ENCODE results near the gene ARL8A.

ARL8A gene

DNA sequence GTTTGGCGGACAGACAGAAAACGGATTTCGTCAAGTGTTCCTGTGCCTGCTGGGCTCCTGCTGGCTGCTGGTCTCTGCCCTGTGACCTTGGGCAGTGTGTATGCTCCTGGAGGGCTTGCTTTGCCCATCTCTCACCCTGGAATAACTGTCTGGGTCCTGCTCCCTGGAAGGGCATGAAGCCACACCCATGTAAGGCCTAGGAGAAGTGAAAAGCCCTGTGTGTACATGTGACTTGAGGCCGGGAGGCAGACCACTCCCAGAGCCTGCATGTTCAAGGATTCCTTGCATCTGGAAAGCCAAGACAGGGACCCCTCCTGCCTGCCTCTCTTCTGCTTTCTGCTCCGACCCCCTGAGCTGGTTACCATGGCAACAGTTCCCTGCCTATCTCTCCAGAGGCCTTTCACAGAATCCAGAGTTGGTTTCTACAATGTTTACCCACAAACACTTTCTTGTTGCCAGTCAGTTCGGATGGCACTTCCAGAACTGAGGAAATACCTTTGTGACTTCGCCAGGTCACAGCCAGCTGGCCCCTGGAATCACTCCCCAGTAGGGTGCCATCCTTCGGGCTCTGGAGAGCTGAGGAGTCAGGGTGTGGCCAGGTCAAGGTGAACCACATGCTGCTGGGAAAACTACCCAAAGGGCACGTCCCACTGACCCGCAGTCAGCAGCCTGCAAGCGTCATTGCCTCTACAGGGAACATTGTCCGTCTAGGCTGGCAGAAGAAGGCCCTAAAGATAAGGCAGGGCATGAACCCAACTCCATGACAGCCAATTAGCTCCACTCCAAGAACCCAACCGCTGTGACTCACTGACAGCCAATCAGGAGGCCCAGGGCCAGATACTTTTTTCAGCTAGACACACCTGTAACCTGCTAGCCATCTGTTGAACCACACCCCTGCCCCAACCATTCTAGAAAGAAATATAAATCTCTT lies 36.5 kb downstream of the ARL8A start:
- DNase-seq: no peak

DNA sequence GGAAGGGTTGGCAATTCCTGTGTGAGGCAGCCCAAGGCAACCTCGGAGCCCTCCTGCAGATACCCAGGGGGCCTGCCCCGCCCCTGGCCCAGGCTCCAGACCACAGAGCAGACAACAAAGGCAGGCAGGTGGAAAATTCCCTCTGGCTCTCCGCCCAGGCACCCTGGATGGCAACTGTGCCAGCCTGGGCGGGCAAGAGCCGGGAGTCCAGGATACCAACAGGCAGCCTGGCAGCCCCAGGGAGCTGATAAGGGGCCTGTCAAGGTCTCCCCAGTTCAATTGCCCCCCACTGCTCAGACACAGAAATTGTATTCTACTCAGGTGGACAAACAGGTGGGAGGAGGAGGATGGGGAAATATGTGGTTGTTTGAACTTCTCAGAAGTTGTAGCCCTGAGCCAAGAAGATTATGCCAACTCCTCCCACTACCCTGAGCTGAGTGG lies 37.2 kb downstream of the ARL8A start:
- DNase-seq: no peak

DNA sequence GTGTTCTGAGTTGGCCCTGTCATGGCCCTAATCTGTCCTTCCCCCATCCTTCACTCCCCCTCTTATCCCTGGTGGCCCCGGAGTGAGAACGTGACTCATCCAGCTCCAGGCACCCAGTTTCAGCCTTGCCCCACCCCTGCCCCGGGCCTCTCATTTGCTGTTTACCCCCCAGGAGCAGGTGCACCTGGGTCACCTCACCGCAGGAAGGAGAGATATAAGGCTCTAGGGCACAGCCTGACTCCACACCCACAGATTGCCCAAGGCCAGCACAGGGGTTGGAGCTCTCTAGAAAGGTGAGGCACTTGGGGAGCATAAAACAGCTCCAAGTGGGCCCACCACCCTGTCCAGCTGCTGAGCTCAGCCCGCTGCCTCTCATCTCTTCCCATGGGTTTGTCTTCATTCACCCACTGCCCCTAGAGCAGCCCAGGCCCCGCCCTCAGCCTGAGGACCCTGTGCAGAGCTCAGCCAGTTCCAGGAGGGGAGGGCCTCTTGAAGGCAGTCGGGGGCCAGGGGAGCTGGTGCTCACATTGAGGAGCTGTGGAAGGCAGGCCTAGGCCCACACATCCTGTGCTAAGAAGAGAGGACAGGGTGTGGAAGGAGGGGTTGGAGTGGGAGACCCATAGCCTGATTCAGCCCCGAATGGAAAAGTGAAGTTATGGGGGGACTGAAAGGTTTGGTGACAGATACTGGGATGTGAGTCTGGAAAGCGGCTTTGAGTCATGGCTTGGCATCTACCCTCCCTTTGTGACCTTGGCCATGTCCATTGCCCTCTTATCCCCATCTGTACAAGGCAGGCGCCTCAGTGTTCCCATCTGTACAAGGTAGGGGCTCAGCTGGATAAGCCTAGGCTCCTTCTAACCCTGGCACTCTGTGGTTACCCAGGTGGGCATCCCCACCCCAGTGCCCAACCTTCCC lies 37.9 kb downstream of the ARL8A start:
- DNase-seq: no peak

DNA sequence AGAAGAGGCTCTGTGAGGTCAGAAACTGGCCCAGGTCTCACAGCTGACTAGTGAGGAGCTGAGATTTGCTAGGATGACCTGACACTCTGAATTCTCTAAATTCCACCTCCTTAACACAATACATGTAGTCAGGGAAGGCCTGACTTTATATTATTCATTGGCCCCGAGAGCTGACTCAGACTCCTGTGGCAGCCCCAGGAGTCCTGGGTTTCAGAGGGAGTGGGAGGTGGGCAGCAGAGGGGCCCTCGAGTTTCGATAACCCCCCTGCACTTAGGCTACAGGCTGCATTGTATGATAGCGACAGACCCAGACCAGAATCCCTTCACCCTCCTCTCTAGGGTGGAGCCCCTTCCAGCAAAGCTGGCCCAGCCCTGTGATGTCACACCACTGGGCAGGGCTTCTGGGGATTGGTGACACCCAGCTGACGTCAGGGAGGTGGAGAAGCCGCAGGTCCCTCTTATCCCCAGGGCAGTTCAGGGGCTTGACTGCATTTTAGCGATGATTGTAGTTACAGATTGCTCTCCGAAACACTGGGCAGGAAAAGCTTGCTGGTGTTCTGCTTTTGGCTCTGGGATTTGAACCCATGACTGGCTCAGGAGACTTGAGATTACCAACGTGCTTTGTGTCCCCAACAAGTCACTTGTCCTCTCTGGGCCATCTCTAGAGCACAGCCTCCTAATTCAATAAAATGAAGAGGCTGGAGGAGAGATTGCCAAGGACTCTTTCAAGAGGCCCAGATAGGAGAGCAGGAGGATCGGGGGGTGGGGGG lies 38.8 kb downstream of the ARL8A start:
- no peak for DNase-seq

DNA sequence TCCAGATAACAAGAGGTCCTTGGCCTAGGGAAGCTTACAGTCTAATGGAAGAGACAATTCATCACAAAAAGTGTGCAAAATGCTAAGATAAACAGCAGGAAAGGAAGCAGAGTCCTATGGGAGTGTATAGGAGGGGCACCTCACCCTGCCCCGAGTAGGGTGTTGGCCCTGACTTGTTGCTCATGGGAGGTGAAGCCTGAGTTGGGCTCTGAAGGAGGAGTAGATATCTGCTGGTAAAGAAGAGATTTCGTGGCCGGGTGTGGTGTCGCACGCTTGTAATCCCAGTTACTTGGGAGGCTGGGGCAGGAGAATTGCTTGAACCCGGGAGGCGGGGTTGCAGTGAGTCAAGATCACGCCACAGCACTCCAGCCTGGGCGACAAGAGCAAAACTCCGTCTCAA lies 40.5 kb downstream of the ARL8A start:
- DNase-seq: no peak

DNA sequence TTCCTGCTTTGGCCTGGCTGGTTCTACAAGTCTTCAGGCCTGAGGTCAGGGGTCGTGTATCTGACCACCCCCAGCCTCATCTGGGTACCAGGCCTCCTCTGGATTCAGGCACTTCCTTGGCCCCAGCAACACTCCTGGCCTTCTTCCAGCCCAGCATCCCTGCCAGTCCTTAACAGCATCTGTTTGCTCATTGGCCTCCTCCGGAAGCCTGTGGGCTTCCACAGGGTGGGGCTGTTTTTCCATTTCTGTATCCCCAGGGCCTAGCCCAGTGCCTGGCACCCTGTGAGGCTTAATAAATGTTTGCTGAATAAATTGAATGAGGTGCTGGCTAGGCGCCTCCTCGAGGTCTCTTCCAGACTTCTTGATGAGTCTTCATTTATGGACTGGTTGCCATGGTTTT lies 43.4 kb downstream of the ARL8A start:
- DNase-seq: no peak

DNA sequence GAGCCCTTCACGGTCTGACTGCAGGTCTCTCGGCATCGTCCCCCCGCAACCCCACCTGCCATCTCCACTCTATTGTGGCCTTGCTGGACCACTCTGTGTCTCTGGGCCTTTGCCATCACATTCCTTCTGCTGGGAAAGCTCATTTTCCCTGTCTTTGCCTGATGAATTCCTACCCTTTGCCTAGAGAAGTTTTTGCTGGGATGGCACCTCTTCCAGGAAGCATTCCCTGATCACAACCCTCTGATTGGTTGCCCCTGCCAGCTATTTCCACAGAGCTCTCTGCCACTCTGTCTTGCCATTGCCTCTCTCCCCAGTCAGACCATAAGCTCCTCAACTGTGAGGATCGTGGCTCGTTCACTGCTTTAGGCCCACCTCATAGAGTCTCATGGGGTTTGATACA lies 50.7 kb downstream of the ARL8A start:
- DNase-seq: no peak

DNA sequence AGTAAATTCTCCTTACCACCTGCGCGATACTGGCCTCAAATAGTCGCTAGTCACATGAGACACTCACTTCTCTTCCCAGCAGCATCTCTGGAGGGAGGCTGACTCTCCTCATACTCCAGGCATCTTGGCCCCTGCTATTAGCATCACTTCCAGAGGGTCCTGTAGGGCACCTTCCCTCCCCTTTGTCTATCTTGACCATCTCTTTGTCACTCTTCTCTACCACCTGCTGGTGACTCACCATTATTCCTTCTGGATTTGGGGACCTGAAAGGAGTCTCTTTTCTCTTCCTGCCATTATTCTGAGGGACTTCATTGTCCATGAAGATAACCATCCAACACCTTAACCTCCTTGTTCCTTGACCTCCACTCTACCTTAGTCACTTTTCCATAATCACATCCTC lies 53.5 kb downstream of the ARL8A start:
- DNase-seq: no peak

DNA sequence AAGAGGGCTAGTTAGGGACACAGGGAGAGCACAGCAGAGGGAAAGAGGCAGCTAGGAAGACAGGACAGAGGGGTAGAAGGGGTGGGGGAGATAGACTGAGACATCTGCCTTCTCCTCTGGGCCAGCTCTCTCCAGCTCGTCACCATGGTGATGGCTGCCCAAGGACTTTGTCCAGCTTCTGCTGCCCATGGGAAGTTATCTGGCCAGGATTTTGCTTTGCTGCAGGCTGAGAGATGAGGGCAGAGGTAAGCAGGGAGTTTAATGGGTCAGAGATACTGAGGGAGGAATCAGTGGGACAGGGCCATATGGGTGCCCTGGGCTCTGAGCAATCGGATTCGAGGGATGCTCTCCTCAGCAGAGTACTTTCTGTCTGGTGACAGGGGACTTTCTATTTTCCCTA lies 56.3 kb downstream of the ARL8A start:
- no peak for DNase-seq

DNA sequence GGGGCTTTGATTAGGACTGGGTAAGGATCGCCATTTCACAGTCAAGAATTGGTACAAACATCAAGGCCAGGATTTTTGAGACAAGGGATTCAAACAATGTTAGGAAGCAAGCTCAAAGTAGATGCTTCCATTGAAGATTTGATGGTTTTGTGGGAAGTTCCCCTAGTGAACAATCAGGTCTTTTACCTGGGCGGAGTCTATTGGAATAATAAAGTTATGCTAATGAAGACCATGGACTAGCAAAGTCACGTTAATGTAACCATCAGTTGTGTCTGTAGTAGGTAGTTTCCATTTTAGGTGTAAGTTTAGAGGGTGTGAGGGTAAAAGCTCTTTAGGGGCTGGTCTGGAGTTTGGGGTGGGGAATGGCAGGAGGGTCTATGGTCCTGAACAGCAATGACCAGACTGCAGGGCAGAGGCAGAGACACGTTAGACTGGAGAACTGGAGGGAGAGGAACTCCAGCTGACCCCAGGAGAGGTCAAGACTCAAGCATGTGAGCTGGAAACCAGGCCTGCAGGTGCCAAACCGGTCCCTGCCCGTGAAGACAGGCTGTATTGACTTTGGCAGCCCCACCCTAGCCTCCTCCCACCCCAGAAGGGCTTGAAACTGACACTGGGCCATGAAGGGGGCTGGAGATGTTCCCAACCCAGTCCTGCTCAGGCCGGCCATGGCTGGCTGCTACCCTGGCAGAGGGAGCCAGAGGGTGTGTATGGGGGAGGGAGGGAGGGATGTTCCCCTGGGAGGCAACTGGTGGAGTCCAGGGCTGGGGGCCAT lies 57.8 kb downstream of the ARL8A start:
- no peak for DNase-seq

DNA sequence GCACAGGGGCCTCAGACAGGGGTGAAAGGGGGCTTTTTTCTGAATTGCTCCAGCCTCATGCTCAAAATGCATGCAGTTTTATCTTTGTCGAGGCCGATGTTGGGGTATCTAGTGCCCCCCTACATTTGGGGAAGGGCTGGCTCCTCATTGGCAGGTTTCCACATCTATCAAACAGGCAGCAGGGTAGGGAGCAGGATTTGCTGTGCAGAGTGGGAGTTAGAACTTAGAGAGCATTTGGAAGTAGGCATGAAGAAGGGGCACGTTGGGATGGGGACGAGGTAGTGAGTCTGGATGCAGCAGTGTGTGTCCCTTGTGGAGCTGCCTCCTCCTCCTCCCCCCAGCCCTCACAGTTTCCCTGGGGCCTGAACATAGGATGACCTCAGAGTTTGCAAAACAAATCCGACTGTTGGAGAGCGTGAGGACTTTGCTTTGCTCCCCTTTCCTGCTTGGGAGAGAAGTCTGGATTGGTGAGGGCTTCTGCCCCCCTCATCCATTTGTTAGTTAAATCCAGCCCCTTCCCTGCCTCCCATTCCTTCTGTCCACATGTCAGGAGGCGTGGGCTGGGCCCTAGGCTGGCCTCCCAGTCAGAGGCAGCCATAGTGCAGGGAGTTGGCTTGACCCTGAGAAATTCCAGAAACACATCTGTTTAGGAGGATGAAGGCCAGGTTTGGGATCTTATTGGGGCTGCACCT lies 58.7 kb downstream of the ARL8A start:
- no peak for DNase-seq

DNA sequence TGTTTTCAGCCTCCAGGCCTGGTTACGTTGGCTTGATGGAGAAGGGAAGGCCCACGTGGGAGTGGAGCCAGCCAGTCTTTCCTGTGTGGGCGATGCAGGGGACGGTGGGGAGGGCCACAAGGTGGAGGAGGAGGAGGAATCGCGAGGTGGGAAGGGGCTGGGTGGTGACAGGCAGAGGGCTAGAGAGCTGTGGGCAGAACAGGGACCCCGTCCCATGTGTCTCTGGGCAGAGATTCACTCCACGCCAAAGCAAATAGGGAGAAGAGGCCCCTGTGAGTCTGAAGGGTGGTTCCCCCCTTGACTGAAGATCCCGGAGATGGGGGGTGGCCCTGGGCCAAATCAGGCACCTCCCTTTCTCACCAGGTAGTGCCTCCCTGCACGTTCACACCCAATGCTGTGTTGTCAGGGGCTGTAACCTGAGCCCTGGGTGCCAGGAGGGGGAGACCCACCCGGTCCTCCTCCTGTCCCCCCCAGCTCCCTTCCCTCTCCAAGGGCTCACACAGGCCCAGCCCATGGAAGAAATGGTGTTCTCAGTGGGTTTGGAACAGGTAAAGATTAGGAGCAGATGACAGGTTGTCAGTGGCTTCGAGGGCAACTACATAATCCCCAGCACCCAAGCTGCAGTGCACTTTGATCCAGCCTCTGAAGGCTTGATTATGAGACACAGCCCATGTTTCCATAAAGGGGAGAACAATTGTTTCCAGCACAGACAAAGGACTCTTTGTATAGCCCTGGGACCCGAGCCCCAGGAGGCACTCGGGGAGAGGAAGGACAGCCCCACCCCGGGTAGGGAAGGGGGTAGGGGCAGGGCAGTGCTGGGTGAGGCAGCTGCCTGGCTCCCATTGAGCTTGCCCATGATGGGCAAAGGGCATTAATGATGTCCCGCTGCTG lies 59.5 kb downstream of the ARL8A start:
- DNase-seq: no peak

All from stimulated activated CD8-positive, alpha-beta memory T cell treated with anti-CD3 and anti-CD28 coated beads, Interleukin-4, amount 100 ng/mL, for 48 hours (primary cell).